ENCODE data around the gene GRIN2C.
"Not testable (repeated sequence)": the region's sequence is repeated elsewhere in the genome, so short reads cannot be mapped to it uniquely, and the experiment has no call there.

GRIN2C gene

DNA sequence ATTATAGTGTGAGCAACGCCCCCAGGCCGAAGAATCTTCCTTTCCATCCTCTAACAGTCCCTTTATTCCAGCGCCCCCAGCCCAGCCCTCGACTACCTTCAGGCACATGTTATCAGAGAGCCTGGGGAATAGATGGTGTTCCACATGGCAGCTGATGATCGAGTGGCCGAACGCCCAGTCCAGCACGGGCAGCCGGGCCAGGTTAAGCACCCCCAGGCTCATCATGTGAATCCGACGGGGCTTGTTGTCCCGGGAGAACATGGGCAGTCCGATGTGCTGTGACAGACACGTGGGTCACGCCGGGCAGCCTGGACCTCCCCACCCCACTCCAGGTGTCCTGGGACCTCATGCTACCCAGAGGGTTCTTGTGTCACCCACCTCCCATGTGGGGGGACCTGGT lies 19.6 kb upstream of the GRIN2C start:
- DNase-seq (ENCODE audit: low spot score), result no peak

DNA sequence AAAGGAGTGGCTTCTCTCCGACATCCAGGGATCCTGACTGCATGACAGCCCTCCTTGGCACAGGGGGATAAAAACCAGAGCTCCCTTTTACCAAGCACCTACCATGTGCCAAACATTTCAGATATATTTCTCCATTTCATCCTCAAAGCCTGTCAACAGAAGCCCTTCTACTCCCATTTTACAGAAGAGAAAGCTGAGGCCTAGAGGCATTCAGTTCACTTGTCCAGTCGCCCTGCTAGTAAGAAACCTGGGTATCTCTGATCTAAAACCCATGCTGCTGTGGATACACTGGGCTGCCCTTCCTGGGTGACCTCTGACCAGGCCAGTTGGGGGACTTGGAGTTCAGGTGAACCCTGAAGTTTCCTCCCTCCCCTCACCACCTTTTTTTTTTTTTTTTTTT lies 19.0 kb upstream of the GRIN2C start:
- no peak for DNase-seq (ENCODE audit: low spot score)

DNA sequence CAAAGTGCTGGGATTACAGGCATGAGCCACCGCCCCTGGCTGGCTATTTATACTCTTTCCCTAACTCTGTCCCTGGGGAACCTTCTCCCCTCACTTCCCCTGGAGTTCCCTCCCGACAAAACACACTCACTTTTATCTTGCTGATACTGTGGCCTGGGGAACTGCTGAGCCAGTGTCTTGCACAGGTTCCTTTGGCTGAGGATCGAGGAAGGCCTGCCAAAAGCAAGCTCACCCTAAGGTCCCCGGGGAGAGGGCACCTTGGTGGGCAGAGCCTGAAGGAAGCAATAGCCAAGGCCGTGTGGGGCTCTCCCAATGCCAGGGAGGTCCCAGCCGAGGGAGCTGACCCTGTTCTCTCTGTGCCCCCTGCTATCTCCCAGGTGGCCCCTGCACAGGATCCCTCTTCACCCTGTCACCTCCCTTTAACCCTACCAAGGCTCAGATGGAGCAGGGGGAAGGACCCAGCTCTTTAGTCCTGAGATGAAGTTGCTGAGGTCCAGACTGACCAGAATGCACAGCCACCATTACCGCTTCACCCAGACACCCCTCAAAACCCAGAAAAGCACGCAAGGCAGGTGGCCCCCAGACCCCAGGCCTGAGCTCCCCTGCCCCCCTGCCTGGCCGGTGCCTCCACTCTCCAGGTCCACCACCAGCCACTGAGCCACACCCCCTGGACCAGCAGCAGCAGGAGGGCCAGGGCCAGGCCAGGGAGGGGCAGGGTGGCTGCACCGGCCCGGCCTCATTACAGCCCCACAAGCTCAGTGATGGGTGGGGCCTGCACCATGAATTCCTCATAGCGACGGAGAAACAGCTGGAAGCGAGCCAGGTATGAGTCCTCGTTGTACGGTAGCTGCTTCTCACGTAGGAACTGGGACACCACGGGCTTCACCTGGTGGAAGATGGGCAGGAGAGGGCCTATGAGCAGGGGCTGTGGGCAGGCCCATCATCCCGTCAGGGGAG lies 18.2 kb upstream of the GRIN2C start:
- no peak for DNase-seq (ENCODE audit: low spot score)

DNA sequence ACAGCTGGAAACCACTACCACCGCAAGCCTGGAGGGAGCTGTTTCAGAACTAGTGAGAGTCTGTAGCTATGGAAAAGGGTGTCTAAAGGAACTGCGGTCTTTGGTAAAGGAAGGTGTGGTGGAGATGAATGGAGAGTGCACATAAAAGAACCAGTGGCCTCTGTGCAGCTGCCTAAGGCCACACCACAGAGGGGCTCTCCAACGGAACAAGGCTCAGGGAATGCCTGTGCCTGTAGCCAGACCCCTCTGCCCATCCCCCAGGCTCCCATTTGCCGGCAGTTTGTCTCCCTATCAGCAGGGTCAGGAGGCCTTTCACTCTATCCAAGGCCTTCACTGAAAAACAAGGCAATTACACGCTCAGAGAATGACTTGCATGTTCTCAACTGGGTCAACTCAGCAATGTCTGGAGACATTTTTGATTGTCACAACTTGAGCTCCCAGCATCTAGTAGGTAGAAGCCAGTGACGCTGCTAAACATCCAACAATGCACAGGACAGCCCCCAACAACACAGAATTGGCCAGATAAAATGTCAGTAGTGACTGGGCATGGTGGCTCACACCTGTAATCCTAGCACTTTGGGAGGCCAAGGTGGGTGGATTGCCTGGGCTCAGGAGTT lies 16.4 kb upstream of the GRIN2C start:
- DNase-seq (ENCODE audit: low spot score), result no peak

DNA sequence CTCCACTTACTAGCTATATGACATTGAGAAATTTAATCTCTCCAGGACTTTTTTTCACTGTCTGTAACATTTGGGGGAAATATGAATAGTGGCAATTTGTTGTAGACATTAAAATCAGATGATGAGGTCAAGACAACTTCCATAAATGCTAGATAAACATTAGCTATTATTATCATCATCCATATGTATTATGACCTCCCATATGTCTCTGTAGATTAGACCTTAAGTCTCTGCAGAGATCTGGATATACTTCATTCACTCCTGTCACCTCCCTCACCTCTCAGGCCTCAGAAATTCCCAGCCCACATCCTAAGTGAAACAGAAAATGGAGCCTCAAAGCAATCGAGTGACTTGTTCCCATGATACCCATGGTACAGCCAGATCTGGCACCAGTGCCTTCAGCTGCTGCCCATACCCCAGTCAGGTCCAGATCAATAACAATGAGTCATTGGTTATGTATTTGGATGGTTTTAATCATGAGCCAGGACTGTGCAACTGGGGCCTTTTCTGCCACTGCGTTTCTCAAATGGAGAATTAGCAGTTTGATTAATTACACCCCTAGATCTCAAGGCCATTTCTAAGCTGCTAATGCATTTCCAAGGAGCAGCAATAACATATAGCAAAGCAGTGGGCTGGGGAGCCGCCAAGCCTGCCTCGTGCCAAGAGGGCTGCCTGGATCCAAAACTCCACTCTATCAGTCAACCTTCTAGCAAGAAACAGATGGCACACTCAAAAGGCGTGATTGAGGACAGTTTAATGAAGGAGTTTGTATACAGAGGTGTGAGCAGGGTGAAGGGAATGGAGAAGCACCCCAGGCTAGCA lies 15.7 kb upstream of the GRIN2C start:
- no peak for DNase-seq (ENCODE audit: low spot score)

DNA sequence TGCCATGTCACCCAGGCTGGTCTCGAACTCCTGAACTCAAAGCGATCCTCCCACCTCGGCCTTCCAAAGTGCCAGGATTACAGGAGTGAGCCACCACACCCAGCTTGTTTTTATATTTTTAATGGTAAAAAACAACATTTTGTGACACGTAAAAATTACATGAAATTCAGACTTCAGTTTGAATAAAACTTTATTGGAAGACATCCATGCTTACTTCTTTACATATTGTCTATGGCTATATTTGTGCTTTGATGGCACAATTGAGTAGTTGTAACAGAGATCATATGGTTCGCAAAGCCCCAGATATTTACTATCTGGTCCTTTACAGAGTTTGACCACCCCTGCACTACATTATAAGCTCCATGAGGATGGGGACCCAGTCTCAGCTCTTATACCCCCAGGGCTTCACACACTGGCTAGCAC lies 14.9 kb upstream of the GRIN2C start:
- no peak for DNase-seq (ENCODE audit: low spot score)

DNA sequence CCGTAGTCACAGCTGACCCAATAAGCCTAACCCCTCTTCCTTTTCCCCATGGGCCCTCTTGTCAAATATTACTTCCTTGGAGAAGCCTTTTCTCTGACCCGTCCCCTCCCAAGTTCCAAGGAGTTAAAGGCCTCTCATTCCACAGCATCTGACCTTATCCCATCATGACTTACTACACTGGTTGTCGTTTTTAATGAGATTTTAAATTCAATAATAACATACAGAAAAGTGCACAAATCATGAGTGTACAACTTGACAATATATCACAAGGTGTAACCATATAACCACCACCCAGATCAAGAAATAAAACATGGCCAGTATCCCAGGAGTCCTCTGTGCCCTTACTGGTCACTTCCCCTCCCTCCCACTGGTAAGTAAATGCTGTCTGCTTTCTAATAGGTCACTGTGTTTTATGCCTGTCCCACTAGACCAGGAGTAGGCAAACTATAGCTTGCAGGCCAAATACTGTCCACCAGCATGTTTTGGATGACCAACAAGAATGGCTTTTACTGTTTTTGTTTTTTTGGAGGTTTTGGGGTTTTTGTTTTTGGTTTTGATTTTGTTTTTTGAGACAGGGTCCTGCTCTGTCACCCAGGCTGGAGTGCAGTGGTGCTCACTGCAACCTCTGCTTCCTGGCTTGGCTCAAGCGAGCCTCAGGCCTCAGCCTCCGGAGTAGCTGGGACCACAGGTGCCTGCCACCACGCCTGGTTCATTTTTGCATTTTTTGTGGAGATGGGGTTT lies 14.4 kb upstream of the GRIN2C start:
- no peak for DNase-seq (ENCODE audit: low spot score)

DNA sequence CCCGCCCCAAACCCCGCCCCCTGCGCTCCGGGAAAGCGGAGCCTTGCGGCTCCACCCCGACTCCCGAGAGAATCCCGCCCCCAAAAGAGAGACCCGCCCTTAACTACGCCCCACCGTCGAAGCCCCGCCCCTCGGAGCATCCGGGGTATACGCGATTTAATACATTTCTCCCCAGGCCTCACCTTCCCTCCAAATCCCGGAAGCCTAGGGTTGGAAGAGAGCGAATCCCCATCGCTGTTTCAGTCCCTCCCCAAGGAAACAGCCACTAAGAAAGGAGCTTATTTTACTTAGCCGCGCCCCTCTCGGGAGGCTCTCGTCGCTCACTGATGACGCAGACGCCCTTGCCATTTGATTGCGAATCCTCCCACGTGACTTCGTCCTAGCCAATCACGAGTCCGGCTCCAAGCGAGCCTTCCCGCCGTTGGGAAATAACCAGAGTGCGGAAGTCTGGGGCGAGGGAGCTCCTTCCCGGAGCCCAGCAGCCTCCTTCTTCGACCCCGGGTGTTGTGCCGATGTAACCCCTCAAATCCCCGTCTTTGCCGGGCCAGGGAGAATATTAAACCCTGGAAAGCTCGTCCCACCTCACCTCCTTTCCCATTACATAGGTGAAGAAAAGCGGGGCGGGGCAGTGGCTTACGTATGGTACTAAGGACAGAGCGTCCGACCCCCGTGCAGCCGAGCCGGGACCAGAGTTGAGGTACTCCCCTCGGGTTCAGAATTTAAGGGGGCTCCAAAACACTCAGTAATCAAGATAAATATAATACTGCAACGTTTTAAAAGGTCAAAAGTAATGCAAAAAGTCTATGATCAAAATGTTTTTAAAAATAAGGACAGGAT lies 13.6 kb upstream of the GRIN2C start:
- peak; percentile 99 for DNase-seq (ENCODE audit: low spot score)

DNA sequence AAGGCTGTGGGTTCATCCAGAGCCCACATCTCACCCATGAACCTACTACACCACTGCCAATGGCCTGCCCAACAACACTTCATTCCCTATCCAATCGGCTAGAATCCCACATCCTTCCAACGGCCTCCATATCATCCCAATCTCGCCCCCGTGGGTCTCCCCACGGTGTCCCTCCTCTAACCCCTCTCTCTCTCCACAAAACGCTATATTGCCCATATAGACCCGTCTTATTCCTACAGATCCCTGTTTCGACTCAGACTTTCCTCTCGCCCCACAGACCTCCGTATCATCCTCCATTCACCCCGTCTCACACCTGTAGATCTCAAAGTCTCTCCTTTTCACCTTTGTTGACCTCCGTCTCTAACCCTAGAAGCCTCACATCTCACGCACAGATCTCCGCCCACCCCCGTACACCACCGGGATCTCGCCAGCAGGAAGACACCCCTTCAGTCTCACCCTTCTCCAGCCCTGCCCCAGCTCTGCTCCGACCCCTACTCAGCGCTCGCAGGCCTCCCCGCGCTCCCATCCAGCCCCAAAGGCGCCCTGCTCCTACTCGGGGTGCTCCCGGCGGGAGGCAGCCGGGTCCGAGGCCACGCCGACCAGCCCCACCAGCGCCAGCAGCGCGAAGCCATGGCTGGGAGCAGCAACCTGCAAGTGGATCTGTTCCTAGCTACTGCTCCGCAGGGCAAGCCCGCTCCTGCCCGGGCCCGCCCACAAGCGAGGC lies 12.8 kb upstream of the GRIN2C start, which contains the start of gene FDXR:
Gene FDXR (minus strand): TSS at position 682 of the 724 bp plus-strand sequence. CDS start 50 bp downstream, at position 632.
- DNase-seq (ENCODE audit: low spot score), result no peak

DNA sequence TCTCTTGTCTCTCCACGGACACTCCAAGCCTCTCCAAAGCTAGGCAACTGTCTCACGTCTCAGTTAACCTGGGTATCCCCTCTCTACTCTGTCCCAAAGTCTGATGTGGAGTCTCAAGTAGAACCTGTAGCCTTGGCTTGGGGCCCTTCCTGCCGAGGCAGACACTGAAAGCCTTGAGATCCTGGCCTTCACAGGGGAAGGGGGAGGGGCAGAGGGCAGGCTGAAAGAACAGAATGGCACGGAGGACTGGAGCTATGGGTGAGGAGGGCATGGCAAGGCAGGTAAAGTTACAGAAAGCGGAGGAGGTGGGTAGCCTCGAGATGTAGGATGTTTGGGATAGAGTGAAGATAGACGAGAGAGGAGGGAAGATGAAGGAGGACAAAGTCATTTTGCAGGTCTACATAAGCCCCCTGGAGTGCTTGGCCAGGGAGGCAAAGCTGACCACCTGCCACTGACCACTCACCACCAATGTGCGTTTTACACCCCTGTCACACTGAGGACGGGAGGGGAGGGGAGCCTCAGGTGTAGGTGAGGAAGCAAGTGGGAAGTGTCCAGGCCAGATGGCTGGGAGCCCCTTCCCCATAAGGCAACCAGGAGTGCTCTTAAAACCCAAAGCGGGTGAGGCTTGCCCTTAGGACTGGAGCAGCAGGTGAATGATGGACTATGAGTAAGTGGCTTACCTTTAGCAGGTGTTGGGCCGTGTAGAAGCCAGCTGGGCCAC lies 11.8 kb upstream of the GRIN2C start:
- no peak for DNase-seq (ENCODE audit: low spot score)

DNA sequence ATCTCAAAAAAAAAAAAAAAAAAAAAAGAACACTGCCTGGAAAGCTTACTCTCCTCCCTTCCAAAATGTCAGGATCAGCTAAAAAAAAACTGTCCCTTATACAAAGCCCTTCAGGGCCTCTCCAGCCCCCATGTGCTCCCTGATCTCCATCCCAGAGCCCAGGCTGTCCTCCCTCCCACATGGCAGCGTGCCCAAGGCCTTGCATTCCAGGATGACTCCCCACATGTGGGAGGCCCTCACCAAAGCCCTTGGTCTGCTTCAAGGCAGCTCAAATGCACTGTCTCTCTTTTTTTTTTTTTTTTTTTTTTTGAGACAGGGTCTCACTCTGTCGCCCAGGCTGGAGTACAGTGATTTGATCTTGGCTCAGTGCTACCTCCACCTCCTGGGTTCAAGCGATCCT lies 10.8 kb upstream of the GRIN2C start:
- no peak for DNase-seq (ENCODE audit: low spot score)

DNA sequence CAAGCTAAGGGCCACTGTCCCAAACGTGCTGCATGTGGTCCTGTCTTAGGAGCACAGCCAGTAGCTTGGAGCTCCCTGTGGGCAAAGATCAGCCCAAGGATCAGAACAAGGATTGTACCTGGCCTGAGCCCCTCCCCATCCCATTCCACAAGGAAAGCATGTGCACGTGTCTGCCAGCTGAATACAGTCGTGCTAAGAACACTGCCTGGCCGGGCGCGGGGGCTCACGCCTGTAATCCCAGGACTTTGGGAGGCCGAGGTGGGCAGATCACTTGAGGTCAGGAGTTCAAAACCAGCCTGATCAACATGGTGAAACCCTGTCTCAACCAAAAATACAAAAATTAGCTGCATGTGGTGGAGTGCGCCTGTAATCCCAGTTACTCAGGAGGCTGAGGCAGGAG lies 10.3 kb upstream of the GRIN2C start:
- DNase-seq (ENCODE audit: low spot score), result not testable (repeated sequence)

DNA sequence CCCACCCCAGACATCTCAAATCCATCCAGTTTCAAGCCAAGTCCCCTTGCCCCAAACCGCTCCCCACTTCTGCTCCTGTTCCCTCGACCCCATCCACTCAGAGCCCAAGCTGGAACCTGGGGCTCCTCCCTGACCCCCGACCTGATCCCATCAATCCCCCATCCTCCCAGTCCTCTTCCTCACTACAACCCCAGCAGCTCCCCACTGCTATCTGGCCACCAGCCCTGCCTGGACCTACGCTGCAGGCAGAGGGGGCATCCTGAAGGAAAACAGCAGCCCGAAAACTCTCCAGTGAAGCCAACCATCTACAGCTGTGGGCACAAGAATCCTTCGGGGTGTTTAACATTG lies 9.2 kb upstream of the GRIN2C start:
- no peak for DNase-seq (ENCODE audit: low spot score)

DNA sequence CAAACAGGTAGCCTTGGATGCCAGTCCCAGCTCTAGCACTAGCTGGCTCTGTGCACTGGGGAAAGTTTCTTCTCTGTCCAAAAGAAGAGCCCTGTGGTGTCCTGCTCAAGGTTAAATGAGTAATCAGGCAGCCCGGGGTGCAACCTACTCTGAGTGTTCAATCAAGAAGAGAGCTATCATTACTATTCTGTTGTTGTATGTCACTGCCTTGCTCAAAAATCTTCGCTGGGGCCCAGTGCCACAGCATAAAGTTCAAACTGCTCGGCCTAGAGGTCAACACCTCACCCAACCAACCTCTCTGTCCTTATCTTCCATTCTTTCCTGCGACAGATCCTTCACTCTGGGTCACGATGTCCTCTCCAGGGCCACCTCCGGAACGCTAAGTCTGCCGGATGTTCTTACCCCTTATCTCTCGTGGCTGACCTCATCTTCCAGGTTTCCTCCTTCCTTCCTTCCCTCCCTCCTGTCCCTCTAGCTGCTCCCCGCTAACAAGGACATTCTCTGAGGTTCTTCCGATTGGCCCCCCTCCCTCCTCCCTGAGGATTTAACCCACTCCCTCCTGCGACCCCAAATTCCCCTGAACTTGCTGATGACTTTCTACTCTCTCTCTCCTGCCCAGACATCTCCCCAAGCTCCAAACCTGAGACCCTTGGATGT lies 8.7 kb upstream of the GRIN2C start:
- DNase-seq (ENCODE audit: low spot score), result no peak

DNA sequence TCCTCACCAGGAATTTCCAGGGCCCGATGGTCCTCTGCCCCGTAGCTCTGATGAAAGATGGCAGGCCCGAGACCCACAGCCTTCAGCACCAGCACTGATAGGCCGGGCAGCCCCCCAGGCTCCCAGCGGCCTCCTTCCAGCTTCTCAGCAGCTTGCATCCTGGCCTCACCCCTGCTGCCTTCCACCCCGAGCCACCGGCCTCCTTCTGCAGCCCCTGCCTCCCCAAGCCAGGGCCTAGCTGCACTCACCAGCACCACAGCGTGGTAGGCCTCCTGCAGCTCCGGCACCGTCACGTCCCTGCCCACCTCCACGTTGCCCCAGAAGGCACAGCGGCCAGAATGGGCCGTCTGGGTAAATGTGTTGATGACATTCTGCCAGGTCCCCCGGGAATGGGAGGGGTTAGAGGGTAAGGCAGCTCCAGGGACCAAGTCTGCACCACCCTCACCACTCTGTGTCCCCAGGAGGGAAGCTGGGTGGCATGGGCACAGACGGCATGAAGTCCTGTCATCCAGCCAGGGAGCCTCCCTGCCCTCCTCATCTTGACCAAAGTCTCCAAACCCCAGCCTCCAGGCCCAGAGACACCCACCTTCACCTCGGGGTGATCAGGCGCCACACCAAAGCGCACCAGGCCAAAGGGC lies 6.6 kb upstream of the GRIN2C start:
- DNase-seq (ENCODE audit: low spot score), result no peak

DNA sequence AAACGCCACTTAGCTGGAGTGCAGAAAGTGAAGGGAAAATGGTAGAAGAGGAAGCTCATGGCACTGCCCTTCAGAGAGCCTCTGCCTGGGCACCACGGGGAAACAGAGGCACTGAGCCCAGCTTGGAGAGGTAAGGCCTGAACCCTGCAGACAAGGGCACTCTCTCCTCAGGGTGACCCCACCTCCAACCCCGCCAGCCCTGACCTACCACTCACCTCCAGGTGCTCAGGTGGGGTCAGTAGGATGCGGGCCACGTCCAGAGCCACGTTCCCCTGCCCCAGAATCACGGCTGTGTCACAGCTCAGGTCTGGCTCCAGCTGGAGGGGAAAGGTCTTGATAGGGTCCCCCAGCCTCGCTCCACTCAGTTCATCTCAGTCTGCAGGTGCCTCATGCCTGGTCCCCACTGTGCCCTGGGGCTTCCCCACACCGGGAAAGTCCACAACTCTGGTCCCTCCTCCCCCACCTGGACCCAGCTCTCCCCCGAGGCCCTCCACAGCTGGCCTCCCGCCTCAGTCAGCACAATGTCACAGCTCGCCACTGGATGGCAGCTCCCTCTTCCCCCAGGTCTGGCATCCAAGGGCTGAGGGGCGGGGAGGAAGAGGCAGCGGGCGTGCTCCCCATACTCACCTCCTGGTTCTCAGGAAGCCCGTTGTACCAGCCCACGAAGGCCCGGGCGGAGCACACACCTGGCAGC lies 6.0 kb upstream of the GRIN2C start:
- DNase-seq (ENCODE audit: low spot score), result peak; percentile 70

DNA sequence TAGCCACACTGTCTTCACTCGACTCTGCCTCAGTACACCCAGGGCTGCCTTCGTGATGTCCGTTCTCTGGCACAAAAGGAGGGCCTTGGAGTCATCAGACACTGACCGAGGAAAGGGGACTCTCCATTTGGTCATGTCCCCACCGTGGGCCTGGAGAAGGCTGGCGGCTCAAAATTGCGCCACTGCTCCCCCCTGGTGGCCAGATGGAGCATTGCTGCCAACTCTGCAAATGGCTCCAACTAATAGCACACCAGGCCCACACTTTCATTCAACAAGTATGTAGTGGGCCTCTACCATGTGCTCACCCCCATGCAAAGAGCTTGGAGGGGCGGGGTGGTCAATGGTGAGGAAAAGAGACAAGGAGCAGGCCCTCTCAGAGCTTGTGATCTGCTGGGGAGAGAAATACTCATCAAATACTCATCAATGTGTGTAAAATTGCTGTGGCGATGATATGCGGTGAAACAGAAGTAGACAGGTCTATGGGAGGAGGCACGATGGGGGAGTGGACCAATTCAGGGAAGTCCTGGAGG lies 5.2 kb upstream of the GRIN2C start:
- DNase-seq (ENCODE audit: low spot score), result peak; percentile 87
